HepG2 (cell line): ENCODE measurements around the gene NUDT15. TPM values are rescaled to one million over a fixed set of nuclear protein-coding genes. Genes with fewer than 3 reads are reported as not detected.

Source experiments
- AGO2 ChIP-seq: fragments of 200-400 bp; formaldehyde crosslinking; optimal IDR thresholded peaks from 2 replicates; pipeline ENCODE3; 2017; ENCODE audit warnings: mild to moderate bottlenecking, low read depth, low read length, moderate library complexity
- BORCS8-MEF2B ChIP-seq: sonication (generic); formaldehyde crosslinking; IDR thresholded peaks from 2 replicates; pipeline ENCODE4 v1.8.0; 2022; ENCODE audit warnings: mild to moderate bottlenecking, missing genetic modification reagents
- HDAC1 ChIP-seq: sonication (generic); formaldehyde crosslinking; IDR thresholded peaks from 2 replicates; pipeline ENCODE4 v1.5.1; 2020; ENCODE audit warnings: mild to moderate bottlenecking, missing genetic modification reagents
- KLF15 ChIP-seq: sonication (generic); formaldehyde crosslinking; IDR thresholded peaks from 2 replicates; pipeline ENCODE4 v1.8.1; 2023; ENCODE audit warnings: borderline replicate concordance, mild to moderate bottlenecking, inconsistent platforms, missing genetic modification reagents, mixed read lengths
- PCBP1 ChIP-seq: fragments of 200-400 bp; formaldehyde crosslinking; IDR thresholded peaks from 2 replicates; pipeline ENCODE4 v1.6.1; 2017; ENCODE audit warnings: mild to moderate bottlenecking, low read depth, low read length, borderline replicate concordance
- PITX1 ChIP-seq: sonication (generic); formaldehyde crosslinking; IDR thresholded peaks from 2 replicates; pipeline ENCODE4 v1.5.1; 2020; ENCODE audit warnings: mild to moderate bottlenecking, missing genetic modification reagents
- RERE ChIP-seq: IDR thresholded peaks from 2 replicates; pipeline ENCODE4 v1.6.1; 2016; ENCODE audit warnings: low read depth, missing genetic modification reagents, missing compliant biosample characterization
- SP1 ChIP-seq, 2 experiments: fragments of 450-650 bp in 1 of 2; sonication (generic) in 1 of 2; formaldehyde crosslinking in 1 of 2; IDR thresholded peaks; 2 replicates each; pipeline versions ENCODE4 v1.4.0 to v1.6.1; 2016 to 2020; ENCODE audit warnings: missing genetic modification reagents in 1 of 2
- TBL1XR1 ChIP-seq: fragments of 150-350 bp; IDR thresholded peaks from 2 replicates; pipeline ENCODE4 v1.6.1; 2014; ENCODE audit warnings: borderline replicate concordance, low read length; ENCODE audit not compliant: partially characterized antibody
- ZBTB34 ChIP-seq: sonication (generic); formaldehyde crosslinking; IDR thresholded peaks from 2 replicates; pipeline ENCODE4 v1.8.0; 2022; ENCODE audit warnings: mild to moderate bottlenecking, missing genetic modification reagents
- ZBTB49 ChIP-seq: sonication (generic); formaldehyde crosslinking; IDR thresholded peaks from 2 replicates; pipeline ENCODE4 v1.4.0; 2020; ENCODE audit warnings: missing genetic modification reagents, borderline replicate concordance
- ZNF101 ChIP-seq: sonication (generic); formaldehyde crosslinking; IDR thresholded peaks from 2 replicates; pipeline ENCODE4 v1.4.0; 2020; ENCODE audit warnings: mild to moderate bottlenecking, low read depth, missing genetic modification reagents, borderline replicate concordance
- ZNF503 ChIP-seq: sonication (generic); formaldehyde crosslinking; IDR thresholded peaks from 2 replicates; pipeline ENCODE4 v1.4.0; 2020; ENCODE audit warnings: missing genetic modification reagents
- ZNF564 ChIP-seq: sonication (generic); formaldehyde crosslinking; IDR thresholded peaks from 2 replicates; pipeline ENCODE4 v1.8.1; 2023; ENCODE audit warnings: mild to moderate bottlenecking, missing genetic modification reagents
- ZNF572 ChIP-seq: sonication (generic); formaldehyde crosslinking; IDR thresholded peaks from 2 replicates; pipeline ENCODE4 v1.5.1; 2020; ENCODE audit warnings: mild to moderate bottlenecking, missing genetic modification reagents
- ZNF891 ChIP-seq: sonication (generic); formaldehyde crosslinking; IDR thresholded peaks from 2 replicates; pipeline ENCODE4 v1.5.0; 2020; ENCODE audit warnings: mild to moderate bottlenecking, missing genetic modification reagents
- polyA plus RNA-seq, 8 experiments: library from polyadenylated mRNA; depleted of rRNA in 3 of 8; stranded (reverse) in 7 of 8; unstranded in 1 of 8; fragments of >200 nt; fragmentation: Illumina TruSeq in 4 of 8; extraction: Trizol in 4 of 8; gene quantifications; 2 replicates each; pipeline versions ENCODE4 v1.2.1 to v1.2.3, GENCODE V29; 2011 to 2016; ENCODE audit warnings: low read depth in 4 of 8, missing spikeins in 1 of 8, mixed read lengths in 1 of 8; ENCODE audit not compliant: insufficient read depth in 1 of 8
- total RNA-seq, 5 experiments: library from RNA; depleted of rRNA; stranded (reverse); fragments of >200 nt; fragmentation: Illumina TruSeq; extraction: Trizol; gene quantifications; 2 replicates each; pipeline ENCODE4 v1.2.3, GENCODE V29; 2016; ENCODE audit warnings: low read depth in 1 of 5

NUDT15 gene
- total and polyA plus RNA-seq, 2 of the 13 experiments (the other 11 are each of a cell fraction or from before 2014, with no cell fraction given) = 21.3 to 47.3 TPM

- TF ChIP-seq ZNF503 (CRISPR knock-in tag) (0 out of 2 replicates have a peak, but pooled peaks have one; percentile 67), ZNF564 (CRISPR knock-in tag) (peak; percentile 74), AGO2 (peak; percentile 50), TBL1XR1 (peak; percentile 33), ZBTB34 (CRISPR knock-in tag) (no peak), ZBTB49 (CRISPR knock-in tag) (peak; percentile 76; the same call in 1 of the 2 replicates), RERE (CRISPR knock-in tag) (no peak), PCBP1 (0 out of 2 replicates have a peak, but pooled peaks have one; percentile 41), KLF15 (CRISPR knock-in tag) (no peak), PITX1 (0 out of 2 replicates have a peak, but pooled peaks have one; percentile 29), SP1 (IDR thresholded peaks at IDR 0.05) (no peak), SP1 (CRISPR knock-in tag; IDR thresholded peaks at IDR 0.05) (peak; percentile 70; the same call in 1 of the 2 replicates), ZNF572 (CRISPR knock-in tag) (peak; percentile 86; the same call in 1 of the 2 replicates), BORCS8-MEF2B (peak; percentile 58; the same call in 1 of the 2 replicates), ZNF101 (no peak), HDAC1 (CRISPR knock-in tag) (peak; percentile 95), ZNF891 (CRISPR knock-in tag) (peak; percentile 61; the same call in 1 of the 2 replicates)
Measured at GRCh38 chr13:48094781-48095502, 57.4 kb downstream of the NUDT15 start, which contains the start of gene MED4 (continued).
